GM18867 (cell line): ENCODE results near the gene PLEK.
"Not testable (repeated sequence)": the region's sequence is repeated elsewhere in the genome, so short reads cannot be mapped to it uniquely, and the experiment has no call there.

ENCODE experiments used
- ATAC-seq: cut with Tn5 transposase; IDR thresholded peaks from one replicate; pipeline ENCODE4 v1.9.1; 2021; ENCODE audit warnings: mild to moderate bottlenecking, moderate library complexity; ENCODE audit not compliant: unreplicated experiment

Gene PLEK, protein sequence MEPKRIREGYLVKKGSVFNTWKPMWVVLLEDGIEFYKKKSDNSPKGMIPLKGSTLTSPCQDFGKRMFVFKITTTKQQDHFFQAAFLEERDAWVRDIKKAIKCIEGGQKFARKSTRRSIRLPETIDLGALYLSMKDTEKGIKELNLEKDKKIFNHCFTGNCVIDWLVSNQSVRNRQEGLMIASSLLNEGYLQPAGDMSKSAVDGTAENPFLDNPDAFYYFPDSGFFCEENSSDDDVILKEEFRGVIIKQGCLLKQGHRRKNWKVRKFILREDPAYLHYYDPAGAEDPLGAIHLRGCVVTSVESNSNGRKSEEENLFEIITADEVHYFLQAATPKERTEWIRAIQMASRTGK

DNA sequence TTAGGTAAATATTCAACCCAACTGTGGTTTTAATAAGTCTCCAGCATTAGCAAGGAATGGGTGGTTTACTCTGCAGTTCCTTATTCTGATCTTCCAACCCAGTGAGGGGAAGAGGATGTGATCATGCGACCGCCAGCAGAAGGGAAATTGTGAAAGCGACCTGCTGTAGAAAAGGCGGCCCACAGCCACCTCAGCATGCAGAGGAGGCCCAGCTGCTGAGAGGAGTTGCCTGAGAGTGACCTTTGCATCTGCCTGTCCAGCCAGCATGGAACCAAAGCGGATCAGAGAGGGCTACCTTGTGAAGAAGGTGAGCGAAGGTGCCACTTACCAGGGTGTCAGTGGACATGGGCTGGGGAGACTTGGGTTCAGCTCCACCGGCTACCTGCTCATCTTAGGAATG lies at the start of gene PLEK:
Gene PLEK (plus strand): TSS at position 196 of the 400 bp plus-strand sequence. CDS start 70 bp downstream, at position 266.
- peak; percentile 66 for ATAC-seq

DNA sequence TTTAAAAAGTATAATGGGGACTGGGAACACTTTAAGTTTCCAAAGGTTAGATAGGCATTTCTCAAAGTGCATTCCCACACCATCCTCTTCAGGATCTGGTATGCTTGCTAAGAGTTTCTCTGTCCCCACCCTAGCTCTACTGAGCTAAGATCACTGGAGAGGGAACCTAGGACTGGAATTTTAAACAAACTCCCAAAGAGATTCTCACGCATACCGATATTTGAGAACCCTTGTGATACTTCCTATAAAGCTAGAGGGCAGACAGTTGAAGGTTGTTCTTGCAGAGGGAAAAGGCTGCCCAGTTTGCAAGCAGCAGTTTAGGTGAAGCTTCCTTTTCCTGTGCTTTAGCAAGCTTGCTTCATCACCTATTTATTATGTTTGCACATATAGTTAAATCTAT lies 49.0 kb upstream of the PLEK start:
- no peak for ATAC-seq

DNA sequence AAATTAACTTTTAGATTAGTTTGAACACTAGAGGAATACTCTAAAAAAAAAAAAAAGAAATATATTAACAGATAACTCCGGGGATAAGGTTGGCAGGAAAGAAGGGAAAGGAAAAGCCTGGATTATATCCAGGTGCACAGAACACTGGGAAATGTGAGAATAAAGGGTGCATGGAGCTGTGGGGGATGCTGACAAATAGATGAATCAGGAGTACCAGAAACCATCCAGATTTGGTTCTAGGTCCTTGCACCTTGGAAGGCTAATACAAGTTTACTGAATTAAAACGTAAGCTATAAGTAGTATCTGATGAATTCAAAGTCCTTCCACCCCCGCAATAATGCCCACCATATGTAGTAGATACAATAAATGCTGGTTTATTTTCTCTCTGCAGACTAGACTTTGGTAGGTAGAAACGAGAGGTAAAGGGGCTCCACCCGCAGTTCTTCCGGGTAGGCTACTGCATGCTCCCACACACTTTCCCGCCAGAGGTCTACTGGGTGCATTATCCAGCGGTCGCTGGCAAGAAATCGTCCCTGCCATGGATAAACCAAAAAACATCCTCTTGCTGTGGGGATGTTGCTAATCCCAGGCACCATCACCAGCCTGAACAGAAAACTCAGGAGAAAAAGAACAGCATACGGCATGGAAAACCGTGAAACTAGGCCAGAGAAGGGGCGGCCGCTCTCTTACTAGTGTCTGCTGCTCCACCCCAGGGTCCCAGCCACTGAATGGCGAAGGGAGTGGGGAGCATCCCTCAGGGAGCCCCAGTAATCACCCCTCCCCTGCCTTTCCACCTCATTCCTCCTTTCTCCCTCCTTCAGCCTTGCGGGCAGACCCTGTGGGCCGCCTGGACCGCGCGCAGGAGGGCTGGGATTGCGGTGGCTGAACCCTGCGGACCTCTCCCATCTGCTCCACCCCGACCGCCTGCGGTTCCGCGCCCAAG lies 46.8 kb upstream of the PLEK start:
- ATAC-seq = no peak

DNA sequence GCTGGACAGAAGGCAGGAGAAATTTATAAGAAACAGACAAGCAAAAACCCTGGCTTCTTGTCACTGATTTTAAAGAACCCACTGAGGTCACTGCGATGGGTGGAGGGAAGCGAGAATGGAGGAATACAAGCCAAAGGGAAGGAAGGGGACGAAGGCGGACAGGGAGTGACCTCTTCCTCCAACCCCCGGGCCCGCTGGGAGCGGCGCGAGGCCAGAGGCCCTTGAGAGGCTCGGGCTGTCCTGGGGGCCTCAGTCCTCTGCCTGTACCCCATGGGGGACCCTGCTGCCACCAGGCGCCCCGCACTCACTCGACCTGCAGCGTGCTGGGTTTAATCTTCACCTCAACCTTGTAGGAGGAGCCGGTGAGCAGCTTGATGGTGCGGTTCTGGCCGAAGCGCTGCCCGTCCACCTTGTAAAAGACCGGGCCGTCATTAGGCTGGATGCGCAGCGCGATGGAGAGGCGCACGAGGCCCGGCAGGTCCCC lies 46.1 kb upstream of the PLEK start:
- ATAC-seq = no peak

DNA sequence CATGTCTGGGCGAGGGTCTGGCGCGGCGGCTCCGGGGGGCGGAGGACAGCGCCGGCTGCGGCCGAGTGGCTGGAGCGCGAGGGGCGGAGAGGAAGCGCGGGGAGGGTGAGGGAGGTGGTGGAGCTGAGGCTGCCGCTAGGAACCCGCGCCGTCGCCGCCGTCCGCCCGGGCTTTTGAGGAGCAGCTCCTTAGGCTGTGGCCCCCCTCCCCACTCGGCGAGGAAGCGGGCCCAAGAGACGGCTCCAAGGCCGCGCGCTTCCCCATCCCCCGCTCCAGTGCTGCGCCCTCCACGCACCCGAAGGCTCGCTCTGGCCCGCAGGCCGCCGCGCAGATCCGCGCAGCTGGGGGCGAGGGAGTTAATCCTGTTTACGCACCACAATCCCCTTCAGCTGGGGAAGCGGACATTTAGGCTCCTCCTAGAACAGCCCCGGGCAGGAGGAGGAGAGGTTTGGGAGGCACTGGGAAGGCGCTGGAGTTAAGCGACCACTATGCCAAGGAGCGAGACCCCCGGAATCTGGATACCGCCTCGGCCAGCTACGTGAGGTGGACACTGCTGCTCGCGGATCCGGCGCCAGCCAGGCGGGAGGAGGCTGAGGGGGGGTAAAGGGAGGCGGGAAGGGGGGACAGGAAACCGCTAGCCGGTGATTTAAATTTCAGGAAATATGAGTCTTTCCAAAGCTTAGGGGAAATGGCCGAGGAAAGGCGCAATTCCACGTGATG lies 45.5 kb upstream of the PLEK start, which contains the start of gene CNRIP1:
Gene CNRIP1 (minus strand): TSS at position 552 of the 720 bp plus-strand sequence. CDS start 549 bp downstream, at position 3.
- ATAC-seq = no peak

DNA sequence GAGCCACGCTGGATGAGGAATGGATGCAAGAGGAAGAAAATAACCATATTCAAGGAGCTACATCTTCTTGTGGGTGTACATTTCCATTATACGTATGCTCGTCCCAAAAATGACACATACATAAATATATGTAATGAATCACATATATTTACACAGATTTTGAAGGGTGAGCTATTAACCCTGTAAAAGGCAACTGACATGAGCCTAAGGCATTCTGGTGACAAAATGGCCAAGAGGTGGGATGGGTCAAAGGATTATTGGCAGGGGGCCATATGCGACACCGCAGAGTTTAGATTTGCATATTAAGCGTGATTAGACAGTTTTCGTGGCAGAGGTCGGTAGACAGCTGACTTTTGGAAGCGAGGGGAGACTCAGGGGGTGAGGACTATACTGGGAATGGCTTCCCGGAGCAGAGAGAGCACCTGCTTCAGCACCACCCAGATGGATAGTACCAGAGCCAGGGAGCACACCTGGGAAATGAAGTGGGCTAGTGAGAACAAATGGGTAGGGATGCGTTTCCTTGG lies 44.9 kb upstream of the PLEK start:
- no peak for ATAC-seq

DNA sequence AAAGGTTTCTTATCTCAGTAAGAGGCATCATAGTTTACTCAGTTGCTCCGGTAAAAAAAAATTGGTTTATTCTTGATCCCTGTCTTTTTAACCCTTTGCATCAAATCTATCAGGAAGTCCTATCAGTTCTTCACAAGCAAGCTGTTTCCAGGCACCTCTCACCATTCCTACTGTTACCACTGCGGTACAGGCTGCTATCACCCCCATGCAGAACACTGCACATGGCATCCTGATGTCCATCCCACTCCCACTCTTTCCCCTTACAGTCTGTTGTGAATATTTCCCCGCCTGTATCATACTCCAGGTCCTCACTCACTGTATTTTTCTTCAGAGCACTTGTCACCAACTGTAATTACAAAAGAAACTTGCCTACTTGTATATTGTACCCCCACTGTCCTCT lies 40.0 kb upstream of the PLEK start:
- no peak for ATAC-seq

DNA sequence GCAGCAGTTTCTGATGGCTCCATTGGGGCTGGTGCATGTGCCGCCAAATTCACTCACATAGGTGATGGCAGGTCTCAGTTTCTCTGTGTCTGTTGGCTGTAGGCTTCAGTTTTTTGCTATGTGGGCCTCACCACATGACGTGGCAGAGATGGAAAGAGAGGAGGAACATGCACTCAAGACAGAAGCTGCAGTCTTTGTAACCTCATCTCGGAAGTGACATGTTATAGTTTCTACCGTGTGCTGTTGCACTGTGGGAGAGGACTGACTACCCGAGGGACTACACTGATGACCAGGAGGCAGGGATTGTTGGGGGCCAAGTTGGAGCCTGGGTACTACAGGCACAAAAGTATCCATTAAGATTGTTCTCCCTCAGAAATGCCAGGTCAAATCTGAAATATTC lies 36.2 kb upstream of the PLEK start:
- ATAC-seq = no peak

DNA sequence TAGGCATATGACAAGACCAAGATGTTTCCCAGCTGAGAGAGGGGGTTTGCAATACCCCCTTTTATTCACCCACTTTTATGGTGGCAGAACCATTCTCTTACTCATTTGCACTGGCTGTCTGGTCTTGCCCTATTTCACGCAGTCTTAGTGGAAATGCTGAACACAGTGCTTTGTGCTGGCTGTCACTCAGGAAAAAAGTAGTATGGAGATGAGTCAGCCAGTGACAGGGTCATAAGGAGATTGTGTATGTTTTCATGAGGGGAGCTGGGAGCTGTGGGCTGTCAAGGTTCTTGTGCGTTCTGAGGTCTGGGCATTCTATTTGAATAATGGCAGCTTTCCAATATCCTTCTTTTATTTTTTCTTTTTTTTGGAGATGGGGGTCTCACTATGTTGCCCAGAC lies 34.4 kb upstream of the PLEK start:
- ATAC-seq = peak; percentile 53

DNA sequence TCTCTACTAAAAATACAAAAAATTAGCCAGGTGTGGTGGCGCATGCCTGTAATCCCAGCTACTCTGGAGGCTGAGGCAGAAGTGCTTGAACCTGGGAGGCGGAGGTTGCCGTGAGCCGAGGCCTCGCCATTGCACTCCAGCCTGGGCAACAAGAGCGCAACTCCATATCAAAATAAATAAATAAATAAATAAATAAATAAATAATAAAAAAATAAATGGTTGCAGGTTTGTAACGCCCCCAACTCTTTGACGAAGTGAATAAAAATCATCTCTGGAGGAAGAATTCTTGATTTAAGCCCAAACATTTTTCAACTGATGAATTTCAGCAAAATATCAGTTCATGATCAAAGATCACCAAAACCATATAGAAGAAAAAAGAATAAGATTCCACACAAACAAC lies 32.1 kb upstream of the PLEK start:
- no peak for ATAC-seq

DNA sequence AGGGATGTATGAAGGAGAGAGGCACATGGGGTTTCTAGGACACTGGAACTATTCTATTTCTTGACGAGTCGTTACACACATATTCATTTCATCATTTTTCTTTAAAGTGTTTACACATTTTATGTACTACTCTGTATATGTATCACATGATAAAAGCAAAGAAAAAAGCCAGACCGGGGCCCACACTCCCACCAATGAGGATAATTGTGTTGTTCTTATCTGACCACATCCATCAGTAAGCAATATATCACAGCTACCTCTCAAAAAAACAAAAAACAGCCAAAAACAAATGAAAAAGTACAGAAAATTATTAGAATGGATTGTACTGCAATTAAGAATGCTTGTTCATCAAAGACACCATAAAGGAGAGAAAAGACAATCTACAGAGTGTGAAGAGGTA lies 31.2 kb upstream of the PLEK start:
- ATAC-seq = no peak

DNA sequence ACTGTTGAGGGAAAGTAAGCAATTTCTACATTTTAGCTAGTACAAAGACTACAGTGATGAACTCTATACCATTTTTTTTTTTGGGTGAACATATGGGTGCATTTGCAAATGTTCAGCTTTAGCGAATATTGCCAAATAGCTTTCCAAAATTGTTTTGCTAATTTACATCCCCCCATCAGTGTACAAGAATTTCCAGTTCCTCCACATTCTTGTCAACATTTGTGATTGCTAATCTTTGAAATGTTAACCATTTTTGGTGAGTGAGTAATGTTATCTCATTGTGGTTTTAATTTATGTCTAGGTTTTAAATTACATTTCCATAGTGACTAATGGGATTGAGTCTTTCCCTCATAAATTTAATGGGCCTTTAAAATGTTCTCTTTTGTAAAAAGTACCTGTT lies 28.9 kb upstream of the PLEK start:
- ATAC-seq = no peak

DNA sequence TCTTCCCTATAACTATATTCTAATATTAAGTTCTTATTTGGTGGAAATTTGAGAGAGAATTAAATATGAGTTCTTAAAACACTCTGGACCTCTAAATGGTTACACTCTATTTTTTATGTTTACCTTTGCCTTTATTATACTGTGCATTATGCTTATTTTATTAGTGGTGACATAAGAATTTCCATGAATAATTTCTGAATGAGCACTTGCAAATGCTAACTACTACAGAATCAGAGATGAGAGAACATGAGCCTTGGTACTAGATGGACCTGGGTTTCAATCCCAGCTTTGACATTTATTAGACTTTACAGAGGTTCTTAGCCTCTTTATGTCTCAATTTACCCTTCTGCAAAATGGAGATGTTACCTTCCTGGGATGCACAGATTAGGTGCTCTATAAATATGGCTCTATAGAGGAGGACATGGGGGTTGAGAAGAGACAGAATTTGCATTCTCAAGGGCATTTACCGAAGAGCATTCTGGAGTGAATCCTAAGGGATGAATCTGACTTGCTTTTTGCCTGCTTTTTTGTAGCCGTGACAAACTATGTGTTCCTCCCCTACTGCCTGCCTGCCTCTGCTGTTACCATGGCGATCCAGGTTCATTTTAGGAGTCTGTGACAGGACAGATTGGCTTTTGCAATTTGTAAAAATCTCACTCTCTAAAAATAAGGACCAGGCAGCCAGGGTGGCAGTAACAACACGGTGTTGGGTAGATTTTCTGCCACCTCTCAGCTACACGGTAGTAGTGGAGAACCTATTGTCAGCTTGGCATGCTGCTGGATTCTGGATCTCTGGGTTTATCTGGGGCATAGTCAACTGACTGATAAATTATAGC lies 24.6 kb upstream of the PLEK start:
- ATAC-seq = no peak

DNA sequence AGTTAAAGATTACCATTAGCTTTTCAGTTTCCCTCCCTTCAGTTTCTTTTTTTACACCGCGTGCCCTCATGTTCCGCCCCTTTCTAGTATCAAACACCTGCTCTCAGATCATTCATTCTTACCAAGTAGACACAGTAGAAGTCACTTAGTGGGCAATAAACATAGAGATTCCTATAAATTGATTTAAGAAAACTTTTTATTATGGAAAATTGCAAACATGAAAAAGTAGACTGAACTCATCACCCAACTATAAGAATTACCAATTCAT lies 24.1 kb upstream of the PLEK start:
- ATAC-seq = no peak

DNA sequence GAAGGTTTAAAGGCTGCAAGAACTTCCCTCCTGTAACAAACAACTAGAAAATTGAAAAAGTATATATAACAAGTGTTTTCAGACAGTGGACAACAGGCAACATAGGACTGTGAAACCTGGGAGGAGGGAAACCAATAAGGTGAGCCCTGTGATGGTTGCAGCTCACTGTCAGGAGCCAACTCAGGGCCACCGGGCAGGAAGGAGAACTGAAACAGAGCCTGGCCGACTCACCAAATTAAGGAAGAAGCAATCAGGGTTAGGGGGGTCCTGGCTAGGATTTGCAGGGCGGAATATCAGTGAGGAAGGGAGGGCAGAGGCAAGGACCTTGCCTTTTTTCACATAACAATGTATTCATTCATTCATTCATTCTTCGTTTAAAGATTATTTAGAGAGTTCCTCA lies 23.5 kb upstream of the PLEK start:
- no peak for ATAC-seq

DNA sequence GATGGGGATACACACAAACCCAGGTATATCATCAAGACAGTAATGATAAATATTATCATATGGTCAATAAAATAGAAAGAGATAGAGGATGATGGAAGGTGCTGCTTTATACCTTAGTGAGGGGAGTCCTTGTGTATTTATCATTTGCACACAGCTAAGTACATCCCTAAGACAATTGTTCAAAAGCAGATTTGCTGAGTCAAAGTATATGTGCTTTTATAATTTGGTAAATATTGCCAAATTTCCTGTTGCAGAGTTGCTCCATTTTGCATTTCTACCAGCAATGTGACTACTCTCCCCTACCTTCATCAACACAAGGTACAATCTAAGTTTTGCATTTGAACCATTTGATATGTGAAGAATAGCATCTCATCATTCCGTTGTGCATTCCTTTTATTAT lies 22.6 kb upstream of the PLEK start:
- ATAC-seq = no peak

DNA sequence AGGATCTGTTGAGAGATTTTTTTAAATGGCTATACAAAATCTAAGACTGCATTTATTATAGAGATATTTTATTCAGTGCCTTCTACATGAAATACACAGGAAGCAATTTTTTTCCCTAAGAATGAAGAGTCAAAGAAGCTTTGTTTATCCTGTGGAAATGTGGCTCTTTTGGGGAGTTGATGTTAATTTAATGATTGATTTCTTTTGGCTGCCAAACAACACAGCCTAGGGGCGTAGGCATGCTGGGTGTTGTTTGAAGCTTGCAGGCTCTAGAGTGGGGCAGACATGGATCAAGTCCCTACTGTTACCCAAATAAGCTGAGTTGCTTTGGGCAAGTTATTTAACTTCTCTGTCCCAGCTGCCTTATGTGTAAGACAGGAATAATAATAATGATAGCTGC lies 21.1 kb upstream of the PLEK start:
- no peak for ATAC-seq

DNA sequence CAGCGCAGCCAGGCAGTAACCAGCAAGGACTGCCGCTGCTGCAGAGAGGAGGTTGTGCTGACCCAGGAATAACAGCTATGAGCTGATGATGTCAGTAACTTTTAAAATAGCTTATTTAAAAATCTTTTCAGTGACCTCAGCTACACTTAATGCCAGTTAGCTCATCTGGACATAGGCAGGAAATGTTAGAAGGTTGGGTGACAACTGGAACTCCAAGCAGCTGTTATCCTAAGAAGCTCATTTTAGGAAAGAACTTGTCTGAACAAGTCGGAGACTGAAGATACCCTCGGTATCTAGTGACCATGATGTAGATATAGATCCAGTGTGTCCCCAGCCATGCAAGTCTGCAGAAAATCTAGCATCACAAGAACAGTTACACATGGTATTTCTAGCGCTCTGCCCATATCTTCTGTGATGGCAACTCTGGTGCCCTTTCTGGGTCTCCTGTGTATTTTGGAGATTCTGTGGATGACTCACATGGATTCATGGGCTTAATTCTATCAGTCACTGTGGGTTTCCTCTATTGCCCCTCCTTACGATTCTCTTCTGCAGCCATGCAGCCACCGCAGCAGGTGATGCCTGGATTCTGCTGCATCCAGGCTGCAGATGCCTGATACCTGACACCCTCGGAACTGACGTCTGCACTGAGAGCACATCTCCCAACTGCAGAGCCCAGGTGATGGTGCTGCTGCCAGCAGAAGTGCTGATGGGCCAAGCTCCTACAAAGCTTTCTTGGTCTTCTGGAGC lies 19.8 kb upstream of the PLEK start:
- no peak for ATAC-seq

DNA sequence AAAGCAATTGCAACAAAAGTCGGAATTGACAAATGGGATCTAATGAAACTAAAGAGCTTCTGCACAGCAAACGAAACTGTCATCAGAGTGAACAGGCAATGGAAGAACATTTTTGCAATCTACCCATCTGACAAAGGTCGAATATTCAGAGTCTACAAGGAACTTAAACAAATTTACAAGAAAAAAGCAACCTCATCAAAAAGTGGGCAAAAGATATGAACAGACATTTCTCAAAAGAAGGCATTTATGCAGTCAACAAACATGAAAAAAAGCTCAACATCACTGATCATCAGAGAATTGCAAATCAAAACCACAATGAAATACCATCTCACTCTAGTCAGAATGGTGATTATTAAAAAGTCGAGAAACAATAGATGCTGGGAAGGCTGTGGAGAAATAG lies 16.0 kb upstream of the PLEK start:
- ATAC-seq = not testable (repeated sequence)

DNA sequence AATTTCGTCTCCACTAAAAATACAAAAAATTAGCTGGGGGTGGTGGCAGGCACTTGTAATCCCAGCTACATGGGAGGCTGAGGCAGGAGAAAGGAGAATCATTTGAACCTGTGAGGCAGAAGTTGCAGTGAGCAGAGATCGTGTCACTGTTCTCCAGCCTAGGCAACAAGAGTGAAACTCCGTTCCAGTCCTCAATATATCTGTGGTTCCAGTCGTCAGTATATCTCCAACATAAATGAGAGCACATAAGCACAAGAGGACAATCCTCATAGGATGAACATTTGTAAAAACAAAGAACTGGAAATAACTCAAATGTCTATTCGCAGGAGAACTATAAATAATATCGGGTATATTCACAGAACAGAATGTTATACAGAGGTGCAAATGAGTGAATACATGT lies 13.1 kb upstream of the PLEK start:
- no peak for ATAC-seq
